Gastrocnemius medialis (tissue), 4 donors: ENCODE data around the gene RNU1-4. TPM values are rescaled to one million over a fixed set of nuclear protein-coding genes. Genes with fewer than 3 reads are reported as not detected.
A peak's percentile ranks its signal among the peaks of the same experiment; 100 is the strongest.
"Not testable (repeated sequence)": the region's sequence is repeated elsewhere in the genome, so short reads cannot be mapped to it uniquely, and the experiment has no call there.

Experiments used
- ATAC-seq, 2 donors: fragments of 150-250 bp; one replicate each; pipeline ENCODE4 v1.9.1; 2016
- DNase-seq, 2 donors: peaks; one replicate each; pipeline ENCODE4 v3.0.0-alpha.2; 2019
- H3K27ac ChIP-seq, 4 donors: fragments of 200-600 bp; sonication (generic); 1 replicate in 1 of 4; 2 replicates in 3 of 4; pipeline ENCODE4 v1.5.1; 2016 to 2018; ENCODE audit warnings: mild to moderate bottlenecking in 2 of 4, moderate library complexity in 1 of 4
- H3K27me3 ChIP-seq, 3 donors: fragments of 200-600 bp; sonication (generic) in 2 of 3; 1 replicate in 1 of 3; 2 replicates in 2 of 3; pipeline versions ENCODE4 v1.5.1 to v1.6.0; 2016 to 2019; ENCODE audit warnings: mild to moderate bottlenecking in 1 of 3, moderate library complexity in 1 of 3
- H3K36me3 ChIP-seq, 2 donors: fragments of 200-600 bp; sonication (generic) in 1 of 2; one replicate each; pipeline ENCODE4 v1.5.1; 2017 to 2018
- H3K4me1 ChIP-seq, 2 donors: fragments of 200-600 bp; sonication (generic) in 1 of 2; one replicate each; pipeline ENCODE4 v1.5.1; 2016 to 2017; ENCODE audit warnings: mild to moderate bottlenecking in 2 of 2
- H3K4me3 ChIP-seq, 4 donors: fragments of 200-600 bp; sonication (generic) in 3 of 4; 1 replicate in 1 of 4; 2 replicates in 3 of 4; pipeline ENCODE4 v1.5.1; 2016 to 2019; ENCODE audit warnings: mild to moderate bottlenecking in 2 of 4
- H3K9me3 ChIP-seq, 3 donors: fragments of 200-600 bp; sonication (generic) in 2 of 3; 1 replicate in 1 of 3; 2 replicates in 2 of 3; pipeline ENCODE4 v1.5.1; 2016 to 2019
- CTCF ChIP-seq, 5 experiments: fragments of 450-650 bp in 3 of 5; fragments of 200-600 bp in 2 of 5; sonication (generic) in 2 of 5; IDR thresholded peaks in 4 of 5; conservative IDR thresholded peaks in 1 of 5; 1 replicate in 4 of 5; 2 replicates in 1 of 5; pipeline ENCODE4 v1.5.1; 2016 to 2019; ENCODE audit warnings: antibody characterized with exemption in 5 of 5, mild to moderate bottlenecking in 3 of 5, moderate library complexity in 3 of 5
- in situ Hi-C, 4 donors: fragments of 200-750 bp; cut with MboI; loops; one replicate each; pipeline versions ENCODE4 v1.15.0 to v1.8.0; 2017; ENCODE audit warnings: low sequenced_read_pairs in 4 of 4
- intact Hi-C: fragments of 100-400 bp; cut with DNase I; formaldehyde crosslinking; loops from one replicate; pipeline ENCODE4 v1.15.1; 2023; ENCODE audit warnings: low total_unique reads
- total RNA-seq, 4 donors: library from RNA; depleted of rRNA; stranded (reverse); fragments of >200 nt; gene quantifications; one replicate each; pipeline versions ENCODE4 v1.1.0 to v1.2.3, GENCODE V29; 2016

RNU1-4 gene
- total RNA-seq, 4 donors from 2014 or later = under 0.01 TPM; not detected in 3

- H3K36me3 ChIP-seq, ATAC-seq, in situ Hi-C loops, H3K27ac ChIP-seq, H3K4me3 ChIP-seq, H3K9me3 ChIP-seq, intact Hi-C loops, DNase-seq, H3K4me1 ChIP-seq, H3K27me3 ChIP-seq: not testable (repeated sequence)
Observed at GRCh38 chr1:16701189-16701588, 39.1 kb upstream of the RNU1-4 start.

GRCh38 chr1:16702280-16702679, 38.0 kb upstream of the RNU1-4 start:
- H3K9me3 ChIP-seq, H3K27me3 ChIP-seq, H3K36me3 ChIP-seq, DNase-seq, intact Hi-C loops, in situ Hi-C loops, H3K27ac ChIP-seq, H3K4me3 ChIP-seq, ATAC-seq, H3K4me1 ChIP-seq: not testable (repeated sequence)

GRCh38 chr1:16703141-16703540, 37.2 kb upstream of the RNU1-4 start:
- ATAC-seq = peak; percentile 47 to 71
- H3K4me1 ChIP-seq, in situ Hi-C loops, H3K4me3 ChIP-seq, intact Hi-C loops, H3K27ac ChIP-seq, H3K27me3 ChIP-seq, H3K36me3 ChIP-seq, H3K9me3 ChIP-seq, DNase-seq: not testable (repeated sequence)
- TF ChIP-seq CTCF (IDR thresholded peaks at IDR 0.05 in 4 of 5, conservative IDR thresholded peaks at IDR 0.05 in 1 of 5) = peak in 1 of 5 experiments; percentile 16

- DNase-seq, H3K36me3 ChIP-seq, H3K27me3 ChIP-seq, H3K9me3 ChIP-seq, intact Hi-C loops, H3K4me3 ChIP-seq, H3K4me1 ChIP-seq, H3K27ac ChIP-seq, ATAC-seq, in situ Hi-C loops: not testable (repeated sequence)
Observed at GRCh38 chr1:16703602-16704001, 36.7 kb upstream of the RNU1-4 start.

- DNase-seq, intact Hi-C loops, H3K27me3 ChIP-seq, H3K4me1 ChIP-seq, H3K4me3 ChIP-seq, H3K9me3 ChIP-seq, H3K27ac ChIP-seq, in situ Hi-C loops, ATAC-seq, H3K36me3 ChIP-seq: not testable (repeated sequence)
Observed at GRCh38 chr1:16704076-16704475, 36.2 kb upstream of the RNU1-4 start.

- DNase-seq = not testable (repeated sequence)
Observed at GRCh38 chr1:16704502-16705100, 35.7 kb upstream of the RNU1-4 start.

GRCh38 chr1:16706302-16706701, 34.0 kb upstream of the RNU1-4 start:
- in situ Hi-C loops, H3K36me3 ChIP-seq, H3K9me3 ChIP-seq: not testable (repeated sequence)

More at GRCh38 chr1:16704502-16705100, 35.7 kb upstream of the RNU1-4 start:
- H3K27me3 ChIP-seq, intact Hi-C loops, ATAC-seq, H3K4me1 ChIP-seq, H3K36me3 ChIP-seq, H3K27ac ChIP-seq, H3K9me3 ChIP-seq, H3K4me3 ChIP-seq, in situ Hi-C loops: not testable (repeated sequence)

GRCh38 chr1:16707130-16708093, 32.9 kb upstream of the RNU1-4 start:
- H3K4me1 ChIP-seq, intact Hi-C loops, H3K9me3 ChIP-seq, H3K27ac ChIP-seq, DNase-seq, in situ Hi-C loops, ATAC-seq, H3K27me3 ChIP-seq, H3K36me3 ChIP-seq: not testable (repeated sequence)
- peak overlapping the region in 1 of 4 donors; percentile 46 for H3K4me3 ChIP-seq

More at GRCh38 chr1:16706302-16706701, 34.0 kb upstream of the RNU1-4 start:
- ATAC-seq, H3K4me3 ChIP-seq, H3K27ac ChIP-seq, intact Hi-C loops, H3K27me3 ChIP-seq, DNase-seq, H3K4me1 ChIP-seq: not testable (repeated sequence)

- H3K36me3 ChIP-seq, H3K4me3 ChIP-seq, ATAC-seq, H3K9me3 ChIP-seq, DNase-seq, H3K27me3 ChIP-seq, H3K27ac ChIP-seq, intact Hi-C loops, in situ Hi-C loops, H3K4me1 ChIP-seq: not testable (repeated sequence)
Observed at GRCh38 chr1:16708704-16709103, 31.6 kb upstream of the RNU1-4 start.
